PC-9 (cell line): Measurements from ENCODE around the gene CCDC69.

ENCODE experiments used
- CTCF ChIP-seq: fragments of 200-600 bp; sonication (generic); conservative IDR thresholded peaks from 2 replicates; pipeline ENCODE4 v1.6.1; 2017; ENCODE audit warnings: mixed run types, antibody characterized with exemption, mild to moderate bottlenecking, moderate library complexity
- EZH2 ChIP-seq: fragments of 200-600 bp; sonication (generic); IDR thresholded peaks from 2 replicates; pipeline ENCODE4 v1.8.0; 2017; ENCODE audit warnings: antibody characterized with exemption, low read depth

- TF ChIP-seq CTCF: no peak
- no peak for TF ChIP-seq EZH2
Observed at GRCh38 chr5:151251621-151252020, 27.7 kb upstream of the CCDC69 start.
